ENCODE results near the gene CRTC1.

The CRTC1 gene

GRCh38 chr19:18745012-18745735 lies 61.7 kb downstream of the CRTC1 start:
- Histone ChIP-seq H3K27me3 (ENCODE audit: low read length) (no peaks in the 10 kb centered on the region), H3K79me2 (ENCODE audit: insufficient read depth, low read length) (no peaks in the 10 kb centered on the region), H3K4me3 (ENCODE audit: insufficient read depth, low read length, poor library complexity, severe bottlenecking) (no peak overlapping the region), H3K36me3 (ENCODE audit: low read length) (no peaks in the 10 kb centered on the region), H4K20me1 (ENCODE audit: low read depth, low read length) (no peaks in the 10 kb centered on the region), H3K9ac (ENCODE audit: low read length) (no peak overlapping the region), H3K27ac (ENCODE audit: low read depth, low read length) (no peak overlapping the region), H3K4me2 (ENCODE audit: low read depth, low read length, poor library complexity, severe bottlenecking) (no peak overlapping the region), H3F3A (ENCODE audit: insufficient read depth) (no peaks in the 10 kb centered on the region), H3K9me2 (replicated peaks; ENCODE audit: insufficient read depth, low read length) (no peaks in the 10 kb centered on the region), H3K9me3 (ENCODE audit: insufficient read depth, low read length) (no peaks in the 10 kb centered on the region), H2AFZ (ENCODE audit: low read depth, low read length, severe bottlenecking) (no peak overlapping the region)
- no peak for TF ChIP-seq EZH2phosphoT487 (conservative IDR thresholded peaks at IDR 0.05; ENCODE audit: low read length)
- TF ChIP-seq CTCF (IDR thresholded peaks at IDR 0.05; ENCODE audit: insufficient read depth, low read length, poor library complexity, severe bottlenecking): no peak

GRCh38 chr19:18745931-18746330 lies 62.5 kb downstream of the CRTC1 start:
- Histone ChIP-seq H3K36me3 (ENCODE audit: low read length) (no peaks in the 10 kb centered on the region), H4K20me1 (ENCODE audit: low read depth, low read length) (no peaks in the 10 kb centered on the region), H3K9ac (ENCODE audit: low read length) (no peak overlapping the region), H3F3A (ENCODE audit: insufficient read depth) (no peaks in the 10 kb centered on the region), H3K4me3 (ENCODE audit: insufficient read depth, low read length, poor library complexity, severe bottlenecking) (no peak overlapping the region), H2AFZ (ENCODE audit: low read depth, low read length, severe bottlenecking) (no peak overlapping the region), H3K79me2 (ENCODE audit: insufficient read depth, low read length) (no peaks in the 10 kb centered on the region), H3K27me3 (ENCODE audit: low read length) (no peaks in the 10 kb centered on the region), H3K4me2 (ENCODE audit: low read depth, low read length, poor library complexity, severe bottlenecking) (no peak overlapping the region), H3K9me2 (replicated peaks; ENCODE audit: insufficient read depth, low read length) (no peaks in the 10 kb centered on the region), H3K27ac (ENCODE audit: low read depth, low read length) (no peak overlapping the region), H3K9me3 (ENCODE audit: insufficient read depth, low read length) (no peaks in the 10 kb centered on the region)
- no peak for TF ChIP-seq EZH2phosphoT487 (conservative IDR thresholded peaks at IDR 0.05; ENCODE audit: low read length)
- no peak for TF ChIP-seq CTCF (IDR thresholded peaks at IDR 0.05; ENCODE audit: insufficient read depth, low read length, poor library complexity, severe bottlenecking)

- Histone ChIP-seq H3F3A (ENCODE audit: insufficient read depth) (no peaks in the 10 kb centered on the region), H3K9me3 (ENCODE audit: insufficient read depth, low read length) (no peaks in the 10 kb centered on the region), H3K36me3 (ENCODE audit: low read length) (no peaks in the 10 kb centered on the region), H3K9ac (ENCODE audit: low read length) (no peak overlapping the region), H3K4me2 (ENCODE audit: low read depth, low read length, poor library complexity, severe bottlenecking) (no peak overlapping the region), H3K79me2 (ENCODE audit: insufficient read depth, low read length) (no peaks in the 10 kb centered on the region), H3K9me2 (replicated peaks; ENCODE audit: insufficient read depth, low read length) (no peaks in the 10 kb centered on the region), H3K4me3 (ENCODE audit: insufficient read depth, low read length, poor library complexity, severe bottlenecking) (no peak overlapping the region), H4K20me1 (ENCODE audit: low read depth, low read length) (no peaks in the 10 kb centered on the region), H3K27me3 (ENCODE audit: low read length) (no peaks in the 10 kb centered on the region), H2AFZ (ENCODE audit: low read depth, low read length, severe bottlenecking) (no peak overlapping the region), H3K27ac (ENCODE audit: low read depth, low read length) (no peak overlapping the region)
- TF ChIP-seq CTCF (IDR thresholded peaks at IDR 0.05; ENCODE audit: insufficient read depth, low read length, poor library complexity, severe bottlenecking) (no peak), EZH2phosphoT487 (conservative IDR thresholded peaks at IDR 0.05; ENCODE audit: low read length) (no peak)
Measured at GRCh38 chr19:18746401-18747325, 63.2 kb downstream of the CRTC1 start.

Data from SU-DHL-6 (cell line).